OCI-LY7 (cell line): ENCODE data around the gene DDAH1.

Source experiments
- CTCF ChIP-seq: fragments of 200-600 bp; sonication (generic); conservative IDR thresholded peaks from 2 replicates; pipeline ENCODE4 v1.5.1; 2014; ENCODE audit warnings: mild to moderate bottlenecking, antibody characterized with exemption, low read length, moderate library complexity, mixed read lengths
- EZH2phosphoT487 ChIP-seq: fragments of 200-600 bp; sonication (generic); IDR thresholded peaks from 2 replicates; pipeline ENCODE4 v1.6.1; 2018; ENCODE audit warnings: low read depth, borderline replicate concordance, mild to moderate bottlenecking, mixed run types, antibody characterized with exemption, low read length, moderate library complexity, mixed read lengths

- TF ChIP-seq CTCF (peak; percentile 45), EZH2phosphoT487 (no peak)
Measured at GRCh38 chr1:85344256-85344694, 120.7 kb downstream of the DDAH1 start.
